Mesendoderm (in vitro differentiated cells): ENCODE results near the gene NSDHL. TPM values are rescaled to one million over a fixed set of nuclear protein-coding genes. Genes with fewer than 3 reads are reported as not detected.
"Not testable (repeated sequence)": the region's sequence is repeated elsewhere in the genome, so short reads cannot be mapped to it uniquely, and the experiment has no call there.

Experiments
- DNase-seq: peaks from one replicate; pipeline ENCODE4 v3.0.0; 2013
- H2AK5ac ChIP-seq: 2 replicates; pipeline ENCODE4 v1.6.1; 2013; ENCODE audit warnings: low read length, inconsistent platforms
- H2BK120ac ChIP-seq: 2 replicates; pipeline ENCODE4 v1.6.1; 2013; ENCODE audit warnings: low read depth, mild to moderate bottlenecking, low read length, moderate library complexity, mixed read lengths
- H2BK15ac ChIP-seq: replicated peaks from 2 replicates; pipeline ENCODE4 v1.6.1; 2013; ENCODE audit warnings: low read depth, mild to moderate bottlenecking, moderate library complexity
- H2BK5ac ChIP-seq: 2 replicates; pipeline ENCODE4 v1.6.1; 2013; ENCODE audit warnings: low read length, inconsistent platforms
- H3K18ac ChIP-seq: 2 replicates; pipeline ENCODE4 v1.6.1; 2013; ENCODE audit warnings: mild to moderate bottlenecking, low read length, mixed read lengths
- H3K23ac ChIP-seq: one replicate; pipeline ENCODE4 v1.6.1; 2013; ENCODE audit warnings: low read length
- H3K27ac ChIP-seq: 2 replicates; pipeline ENCODE4 v1.5.1; 2013; ENCODE audit warnings: low read depth, mild to moderate bottlenecking, inconsistent platforms, low read length, moderate library complexity
- H3K27me3 ChIP-seq: 2 replicates; pipeline ENCODE4 v1.6.1; 2013; ENCODE audit warnings: low read length, control low read depth, mild to moderate bottlenecking, inconsistent platforms; ENCODE audit not compliant: insufficient read depth, poor library complexity
- H3K36me3 ChIP-seq: 2 replicates; pipeline ENCODE4 v1.6.1; 2013; ENCODE audit warnings: low read length, inconsistent platforms; ENCODE audit not compliant: control insufficient read depth, insufficient read depth
- H3K4ac ChIP-seq: one replicate; pipeline ENCODE4 v1.6.1; 2013; ENCODE audit warnings: low read depth, mild to moderate bottlenecking, low read length, moderate library complexity
- H3K4me1 ChIP-seq: 2 replicates; pipeline ENCODE4 v1.6.1; 2013; ENCODE audit warnings: low read depth, low read length, inconsistent platforms; ENCODE audit not compliant: control insufficient read depth
- H3K4me2 ChIP-seq: 2 replicates; pipeline ENCODE4 v1.6.1; 2013; ENCODE audit warnings: low read length
- H3K4me3 ChIP-seq: 2 replicates; pipeline ENCODE4 v1.5.1; 2013; ENCODE audit warnings: mild to moderate bottlenecking, low read length
- H3K56ac ChIP-seq: one replicate; pipeline ENCODE4 v1.6.1; 2013; ENCODE audit warnings: low read length
- H3K79me1 ChIP-seq: 2 replicates; pipeline ENCODE4 v1.6.1; 2013; ENCODE audit warnings: low read length, inconsistent platforms
- H3K79me2 ChIP-seq: 2 replicates; pipeline ENCODE4 v1.6.1; 2013; ENCODE audit warnings: mild to moderate bottlenecking, low read length; ENCODE audit not compliant: control insufficient read depth, insufficient read depth
- H3K9ac ChIP-seq: 2 replicates; pipeline ENCODE4 v1.6.1; 2013; ENCODE audit warnings: low read length, inconsistent platforms
- H4K5ac ChIP-seq: one replicate; pipeline ENCODE4 v1.6.1; 2013; ENCODE audit warnings: low read length
- H4K8ac ChIP-seq: one replicate; pipeline ENCODE4 v1.6.1; 2013; ENCODE audit warnings: low read depth, mild to moderate bottlenecking, control low read depth, low read length, moderate library complexity
- WGBS: extraction: QIAGEN DNeasy Blood & Tissue Kit; methylation state at CpG from one replicate; pipeline ENCODE4 v1.1.7; 2013; ENCODE audit warnings: low lambda C conversion rate, missing lambda C conversion rate; ENCODE audit not compliant: insufficient coverage; ENCODE audit errors: extremely low coverage; 5-methylcytosine and 5-hydroxymethylcytosine counted together
- polyA plus RNA-seq, 2 experiments: library from polyadenylated mRNA; stranded (reverse); fragments of 200-250 nt; gene quantifications; one replicate each; pipeline ENCODE4 v1.2.3, GENCODE V29; 2013

NSDHL gene
- 43.8 TPM for polyA plus RNA-seq (2013, experiment 1 of 2)
- polyA plus RNA-seq (2013, experiment 2 of 2), result 43.9 TPM

DNA sequence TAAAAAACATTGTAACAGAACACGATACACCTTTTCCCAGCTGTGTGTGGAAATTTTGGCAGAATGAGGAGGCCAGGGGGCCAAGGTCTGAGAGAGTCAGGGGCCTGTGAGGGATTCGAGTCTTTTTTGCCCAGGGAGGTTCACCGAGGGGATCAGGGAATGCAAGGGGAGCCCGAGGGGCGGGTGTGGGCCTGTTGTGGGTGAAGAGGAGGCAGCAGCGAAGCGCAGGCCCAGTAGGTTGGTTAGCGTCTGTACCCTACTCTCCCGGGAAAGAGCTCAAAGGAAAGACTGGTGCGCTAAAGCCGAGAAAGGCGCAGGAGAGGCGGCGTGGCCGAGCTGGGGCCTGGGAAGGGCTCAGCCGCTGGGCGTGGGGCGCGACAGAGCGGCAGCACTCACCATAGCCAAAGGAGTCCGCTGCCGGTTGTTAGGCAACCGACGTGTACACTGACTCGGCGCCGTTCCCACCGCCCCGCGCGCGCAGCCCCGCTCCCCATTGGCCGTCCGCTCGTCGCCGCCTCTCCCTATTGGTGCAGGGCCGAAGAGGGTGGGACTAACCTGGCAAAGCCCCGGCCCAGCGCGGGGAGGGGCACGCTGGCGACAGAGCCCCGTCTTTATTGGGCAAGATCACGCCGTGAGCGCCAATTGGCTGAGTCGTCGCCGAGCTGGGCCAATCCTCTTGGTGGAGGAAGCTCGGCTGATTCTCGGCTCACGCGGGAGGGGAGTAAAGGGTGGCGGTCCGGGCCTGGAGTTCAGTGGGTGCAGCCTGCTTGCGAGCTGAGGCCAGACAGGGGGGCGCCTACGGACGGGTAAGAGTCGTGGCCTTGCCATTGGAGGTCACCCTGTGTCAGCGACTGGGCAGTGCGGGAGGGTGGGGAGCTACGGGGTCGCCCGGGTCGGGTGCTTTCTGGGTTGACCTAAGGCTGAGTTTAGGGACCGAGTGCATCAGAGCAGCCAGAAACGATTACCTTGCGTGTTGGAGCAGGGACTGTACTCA, at the start of gene NSDHL, which contains the start of gene CETN2:
NSDHL (plus strand) TSS at position 752 of the 994 bp plus-strand sequence. CDS start 15,262 bp downstream, outside the sequence.
CETN2 (minus strand) TSS at position 446 of the 994 bp plus-strand sequence; CDS start at position 399, 47 bp downstream.
- Histone ChIP-seq H3K23ac (no peak within 1 kb of the TSS), H3K79me1 (peaks cover 3% of the 10 kb centered on the region), H3K4me3 (peak within 1 kb of the TSS; percentile 85), H2AK5ac (no peak within 1 kb of the TSS), H3K36me3 (no peaks in the 10 kb centered on the region), H3K9ac (peak within 1 kb of the TSS; percentile 86), H3K27me3 (no peaks in the 10 kb centered on the region), H2BK15ac (no peak within 1 kb of the TSS), H3K18ac (no peak within 1 kb of the TSS), H2BK120ac (no peak within 1 kb of the TSS), H3K79me2 (peaks cover 29% of the 10 kb centered on the region), H3K4me1 (no peaks in the 10 kb centered on the region), H4K8ac (no peak within 1 kb of the TSS), H4K5ac (no peak within 1 kb of the TSS), H3K27ac (no peak within 1 kb of the TSS), H3K4ac (peak within 1 kb of the TSS; percentile 42), H2BK5ac (no peak within 1 kb of the TSS), H3K4me2 (peak within 1 kb of the TSS; percentile 57), H3K56ac (peak within 1 kb of the TSS; percentile 92)
- peak; percentile 97 for DNase-seq
- no CpG with 5 or more reads among the region's 71 CpGs for WGBS

DNA sequence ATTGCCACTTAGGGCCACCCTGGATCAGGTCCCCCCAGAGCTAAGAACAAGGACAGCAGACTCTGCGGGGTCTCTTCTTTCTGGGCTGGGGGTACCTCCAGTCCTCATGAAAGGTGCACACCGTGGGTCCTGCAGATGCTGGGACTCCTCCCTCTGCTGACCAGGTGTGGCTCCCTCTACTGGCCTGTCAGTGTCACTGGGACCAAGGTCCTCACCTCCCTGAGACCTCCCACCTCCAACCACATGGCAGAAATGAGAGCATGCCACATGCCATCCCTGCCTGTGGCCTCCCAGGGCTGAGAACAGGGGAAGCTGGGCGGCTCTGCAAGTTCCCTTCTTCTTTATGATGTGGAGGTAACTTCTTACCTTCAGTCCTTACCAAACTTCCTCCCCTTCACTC, 43.8 kb upstream of the NSDHL start:
- not testable (repeated sequence) for H3K79me2 ChIP-seq, H3K4me1 ChIP-seq, H4K5ac ChIP-seq, H3K9ac ChIP-seq, H2BK15ac ChIP-seq, H3K27me3 ChIP-seq, H3K4ac ChIP-seq, H2BK5ac ChIP-seq, DNase-seq, H3K27ac ChIP-seq, H3K23ac ChIP-seq, H3K56ac ChIP-seq, H3K36me3 ChIP-seq, H2AK5ac ChIP-seq, H3K4me3 ChIP-seq, H3K4me2 ChIP-seq, H3K18ac ChIP-seq, H4K8ac ChIP-seq, H3K79me1 ChIP-seq, H2BK120ac ChIP-seq
- WGBS, result no CpG with 5 or more reads among the region's 3 CpGs

DNA sequence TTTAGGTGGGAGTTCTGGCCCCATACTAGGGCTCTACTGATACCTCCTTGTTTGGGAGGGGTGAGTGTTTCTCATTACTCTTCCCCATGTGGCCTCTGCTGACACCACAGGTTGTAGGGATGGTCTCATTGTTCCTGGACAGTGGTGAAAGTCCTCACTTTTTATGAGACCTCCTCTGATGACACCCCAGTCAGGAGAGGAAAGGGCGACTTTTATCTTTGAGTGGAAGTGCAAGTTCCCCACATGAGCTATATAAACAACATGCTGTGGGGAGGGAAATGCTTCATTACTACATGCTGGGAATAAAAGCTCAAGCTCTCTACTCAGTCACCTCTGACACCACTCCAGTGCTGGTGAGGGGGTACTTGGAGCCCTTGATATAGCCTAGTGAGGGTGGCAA, 31.9 kb upstream of the NSDHL start:
- no peaks in the 10 kb centered on the region for H3K36me3 ChIP-seq
- H3K27me3 ChIP-seq, result no peaks in the 10 kb centered on the region
- H3K4me3 ChIP-seq, result no peak overlapping the region
- no peak overlapping the region for H2BK5ac ChIP-seq
- no peak overlapping the region for H2BK15ac ChIP-seq
- H3K9ac ChIP-seq, result no peak overlapping the region
- no peak overlapping the region for H4K5ac ChIP-seq
- H2BK120ac ChIP-seq, result no peak overlapping the region
- no peak overlapping the region for H3K4me2 ChIP-seq
- no peaks in the 10 kb centered on the region for H3K4me1 ChIP-seq
- no CpG with 5 or more reads among the region's 1 CpG for WGBS
- DNase-seq, result no peak
- H3K4ac ChIP-seq, result no peak overlapping the region
- H3K23ac ChIP-seq, result no peak overlapping the region
- no peak overlapping the region for H3K56ac ChIP-seq
- no peaks in the 10 kb centered on the region for H3K79me2 ChIP-seq
- H3K79me1 ChIP-seq, result no peaks in the 10 kb centered on the region
- H2AK5ac ChIP-seq, result no peak overlapping the region
- H3K27ac ChIP-seq, result no peak overlapping the region
- no peak overlapping the region for H4K8ac ChIP-seq
- H3K18ac ChIP-seq, result no peak overlapping the region

DNA sequence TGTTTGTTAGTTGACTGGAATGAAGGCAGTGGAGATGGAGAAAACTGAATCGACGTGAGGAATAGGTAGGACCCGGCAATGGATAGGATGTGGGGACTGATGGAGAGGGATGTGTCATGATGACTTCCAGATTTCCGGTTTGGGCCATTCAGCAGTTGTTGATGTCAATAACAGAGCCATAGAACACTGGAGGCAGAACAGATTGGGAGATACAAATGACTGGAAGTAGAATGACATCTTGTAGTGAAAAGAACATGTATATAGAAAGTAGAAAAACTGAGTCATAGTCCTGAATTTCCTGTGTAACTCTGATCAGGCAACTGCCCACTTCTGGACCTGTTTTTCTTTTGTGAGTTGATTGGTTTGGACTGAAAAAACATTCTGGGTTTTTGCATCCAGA, 24.8 kb upstream of the NSDHL start:
- Histone ChIP-seq H3K9ac (no peak overlapping the region), H3K56ac (no peak overlapping the region), H2BK15ac (no peak overlapping the region), H2BK120ac (no peak overlapping the region), H3K23ac (no peak overlapping the region), H3K79me1 (no peaks in the 10 kb centered on the region), H3K4ac (no peak overlapping the region), H3K4me3 (no peak overlapping the region), H3K4me1 (no peaks in the 10 kb centered on the region), H4K8ac (no peak overlapping the region), H3K79me2 (no peaks in the 10 kb centered on the region), H3K4me2 (no peak overlapping the region), H4K5ac (no peak overlapping the region), H3K27ac (no peak overlapping the region), H3K27me3 (no peaks in the 10 kb centered on the region), H2BK5ac (no peak overlapping the region), H3K18ac (no peak overlapping the region), H3K36me3 (no peaks in the 10 kb centered on the region), H2AK5ac (no peak overlapping the region)
- no peak for DNase-seq
- WGBS, result no CpG with 5 or more reads among the region's 4 CpGs

DNA sequence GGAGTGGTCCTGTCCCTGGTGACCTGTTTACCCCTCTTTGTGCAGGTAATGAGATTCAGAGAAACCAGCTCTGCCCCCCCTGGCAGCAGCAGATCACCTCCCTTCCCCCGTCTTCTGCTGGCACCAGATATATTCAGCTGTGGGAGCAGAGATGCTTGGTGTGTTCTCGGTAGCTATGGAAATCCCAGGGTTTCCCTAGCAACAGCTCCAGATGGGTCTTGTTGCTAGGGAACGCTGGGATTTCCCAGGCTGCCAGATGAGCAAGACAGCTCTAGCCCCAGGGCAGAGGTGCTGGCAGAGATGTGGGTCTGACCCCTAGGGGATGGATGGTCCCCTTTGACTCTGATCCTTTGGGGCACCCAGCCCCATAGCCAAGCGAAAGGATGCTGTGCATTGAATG, 20.5 kb upstream of the NSDHL start:
- Histone ChIP-seq H3K79me2 (no peaks in the 10 kb centered on the region), H2AK5ac (no peak overlapping the region), H3K27ac (no peak overlapping the region), H3K36me3 (no peaks in the 10 kb centered on the region), H3K4ac (no peak overlapping the region), H3K4me2 (no peak overlapping the region), H2BK5ac (no peak overlapping the region), H3K18ac (no peak overlapping the region), H3K23ac (no peak overlapping the region), H3K27me3 (no peaks in the 10 kb centered on the region), H3K9ac (no peak overlapping the region), H4K8ac (no peak overlapping the region), H2BK15ac (no peak overlapping the region), H3K4me1 (no peaks in the 10 kb centered on the region), H3K79me1 (no peaks in the 10 kb centered on the region), H3K4me3 (no peak overlapping the region), H2BK120ac (no peak overlapping the region), H3K56ac (no peak overlapping the region), H4K5ac (no peak overlapping the region)
- DNase-seq, result peak; percentile 36
- no CpG with 5 or more reads among the region's 4 CpGs for WGBS
